RWPE1 (cell line): ENCODE measurements around the gene FRAS1.

Experiments used
- CTCF ChIA-PET: fragments of 350-600 bp; sonication (Branson Sonifier 250); formaldehyde crosslinking; extraction: SDS; loops from one replicate; lab custom pipeline; 2021; lab: Yijun Ruan, JAX
- POLR2A ChIA-PET: fragments of 400-600 bp; formaldehyde crosslinking; extraction: SDS; loops from one replicate; lab custom pipeline; 2020; ENCODE audit warnings: antibody characterized with exemption; ENCODE audit not compliant: low non-redundant PET; lab: Yijun Ruan, JAX
- DNase-seq: peaks from one replicate; pipeline ENCODE4 v3.0.0; 2012; ENCODE audit warnings: low spot score
- H3K27ac ChIP-seq: fragments of 450-650 bp; 2 replicates; pipeline ENCODE4 v1.5.1; 2017
- TF ChIP-seq, protein P1 (sequence below): fragments of 450-650 bp; conservative IDR thresholded peaks from 2 replicates; pipeline ENCODE4 v1.5.1; 2017; ENCODE audit warnings: low read depth, mild to moderate bottlenecking

The FRAS1 gene

DNA sequence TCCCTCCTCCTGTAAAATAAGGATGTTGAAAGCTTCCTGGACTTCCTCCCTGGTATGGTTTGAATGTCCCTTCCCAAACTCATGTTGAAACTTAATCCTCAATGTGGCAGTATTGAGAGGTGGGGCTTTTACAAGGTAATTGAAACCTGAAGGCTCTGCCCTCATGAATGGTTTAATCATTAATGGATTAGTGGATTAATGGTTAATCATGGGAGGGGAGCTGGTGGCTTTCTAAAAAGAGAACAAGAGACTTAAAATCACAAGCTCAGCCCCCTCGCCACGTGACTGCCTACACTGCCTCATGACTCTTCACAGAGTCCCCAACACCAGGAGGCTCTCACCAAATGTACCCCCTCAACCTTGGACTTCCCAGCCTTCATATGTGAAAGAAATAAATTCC, 369.8 kb downstream of the FRAS1 start:
- CTCF ChIA-PET = no interaction called here
- DNase-seq = no peak
- POLR2A ChIA-PET = no interaction called here
- TF ChIP-seq, protein P1, sequence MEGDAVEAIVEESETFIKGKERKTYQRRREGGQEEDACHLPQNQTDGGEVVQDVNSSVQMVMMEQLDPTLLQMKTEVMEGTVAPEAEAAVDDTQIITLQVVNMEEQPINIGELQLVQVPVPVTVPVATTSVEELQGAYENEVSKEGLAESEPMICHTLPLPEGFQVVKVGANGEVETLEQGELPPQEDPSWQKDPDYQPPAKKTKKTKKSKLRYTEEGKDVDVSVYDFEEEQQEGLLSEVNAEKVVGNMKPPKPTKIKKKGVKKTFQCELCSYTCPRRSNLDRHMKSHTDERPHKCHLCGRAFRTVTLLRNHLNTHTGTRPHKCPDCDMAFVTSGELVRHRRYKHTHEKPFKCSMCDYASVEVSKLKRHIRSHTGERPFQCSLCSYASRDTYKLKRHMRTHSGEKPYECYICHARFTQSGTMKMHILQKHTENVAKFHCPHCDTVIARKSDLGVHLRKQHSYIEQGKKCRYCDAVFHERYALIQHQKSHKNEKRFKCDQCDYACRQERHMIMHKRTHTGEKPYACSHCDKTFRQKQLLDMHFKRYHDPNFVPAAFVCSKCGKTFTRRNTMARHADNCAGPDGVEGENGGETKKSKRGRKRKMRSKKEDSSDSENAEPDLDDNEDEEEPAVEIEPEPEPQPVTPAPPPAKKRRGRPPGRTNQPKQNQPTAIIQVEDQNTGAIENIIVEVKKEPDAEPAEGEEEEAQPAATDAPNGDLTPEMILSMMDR = no peak
- H3K27ac ChIP-seq = no peak overlapping the region

DNA sequence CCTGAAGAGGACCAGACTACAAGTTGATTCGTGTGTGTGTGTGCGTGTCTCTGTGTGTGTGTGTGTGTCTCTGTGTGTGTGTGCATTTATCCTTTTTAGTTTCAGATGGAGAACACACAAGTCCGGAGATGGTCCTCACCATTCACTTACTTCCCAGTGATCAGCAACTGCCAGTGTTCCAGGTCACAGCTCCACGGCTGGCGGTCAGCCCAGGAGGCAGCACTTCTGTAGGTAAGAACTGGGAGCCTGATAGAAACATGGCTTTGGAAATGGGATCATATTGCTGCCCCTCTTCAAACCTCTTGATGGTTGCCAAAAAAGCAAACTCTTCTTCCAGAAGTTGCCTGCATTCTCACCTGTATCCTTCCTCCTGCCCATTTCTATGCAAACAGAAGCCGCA, 371.9 kb downstream of the FRAS1 start:
- TF ChIP-seq, protein P1 = no peak
- no peak overlapping the region for H3K27ac ChIP-seq
- ChIA-PET POLR2A (no interaction called here), CTCF (interaction anchor here (0.6 kb wide), 1 partner anchor 28 kb away, joined by 3 read pairs; no protein-coding TSS in a partner anchor)
- no peak for DNase-seq

DNA sequence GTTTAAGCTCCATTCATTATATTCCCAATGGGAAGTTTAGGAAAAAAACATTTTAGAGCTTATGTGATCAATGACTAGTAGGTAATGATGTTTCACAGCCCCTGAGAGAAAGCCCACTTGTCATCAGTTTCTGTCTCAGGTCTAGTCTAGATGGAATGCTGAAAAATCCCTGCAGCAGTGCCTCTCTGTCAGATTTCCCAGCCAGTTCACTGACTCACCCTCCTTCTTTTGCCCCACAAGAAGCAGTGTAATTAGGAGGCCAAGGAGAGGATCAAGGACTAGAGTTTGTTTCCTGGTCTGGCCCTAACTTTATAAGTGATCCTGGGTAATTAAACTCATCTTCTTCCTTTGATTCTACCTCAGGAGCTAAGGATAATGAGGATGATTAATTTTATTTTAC, 375.8 kb downstream of the FRAS1 start:
- TF ChIP-seq, protein P1 = no peak
- ChIA-PET POLR2A (no interaction called here), CTCF (no interaction called here)
- DNase-seq = no peak
- no peak overlapping the region for H3K27ac ChIP-seq

- TF ChIP-seq, protein P1 = no peak
- DNase-seq = no peak
- no peak overlapping the region for H3K27ac ChIP-seq
- CTCF ChIA-PET = no interaction called here
- POLR2A ChIA-PET = no interaction called here
Observed at GRCh38 chr4:78437608-78438088, 380.5 kb downstream of the FRAS1 start.

- ChIA-PET POLR2A (no interaction called here), CTCF (no interaction called here)
- H3K27ac ChIP-seq = no peak overlapping the region
- TF ChIP-seq, protein P1 = no peak
- no peak for DNase-seq
Observed at GRCh38 chr4:78439328-78439727, 382.2 kb downstream of the FRAS1 start.

DNA sequence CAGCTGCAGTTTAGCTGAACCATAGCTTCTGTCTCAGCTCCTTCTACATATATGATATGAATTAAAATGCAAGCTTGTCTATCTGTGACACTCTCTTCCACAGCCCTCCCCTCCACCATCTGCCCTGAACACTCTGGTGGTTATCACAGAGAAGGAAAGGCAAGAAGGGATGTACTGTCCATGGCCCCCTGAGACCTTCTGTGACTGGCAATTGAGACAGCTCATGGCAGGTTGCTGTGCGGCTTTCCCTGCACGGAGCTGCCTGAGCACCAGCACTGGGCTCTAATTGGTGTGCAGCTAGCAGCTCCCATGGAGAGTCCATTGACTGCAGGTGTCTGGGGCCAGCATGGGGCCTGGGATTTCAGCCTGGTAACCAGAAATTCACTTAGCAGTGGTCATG, 384.6 kb downstream of the FRAS1 start:
- ChIA-PET CTCF (interaction anchor here (0.9 kb wide), 1 partner anchor 382 kb away, joined by 3 read pairs; no protein-coding TSS in a partner anchor), POLR2A (no interaction called here)
- TF ChIP-seq, protein P1 = no peak
- no peak overlapping the region for H3K27ac ChIP-seq
- no peak for DNase-seq
